Esophagus muscularis mucosa (tissue), 4 donors: ENCODE data around the gene ZC3H12C.

Source experiments
- EP300 ChIP-seq: sonication (generic); formaldehyde crosslinking; IDR thresholded peaks from one replicate; pipeline ENCODE4 v1.6.1; 2017; ENCODE audit warnings: antibody characterized with exemption
- POLR2AphosphoS5 ChIP-seq, 2 donors: sonication (generic); formaldehyde crosslinking; IDR thresholded peaks; one replicate each; pipeline ENCODE4 v1.6.1; 2017; ENCODE audit warnings: antibody characterized with exemption in 2 of 2
- TF ChIP-seq, protein P1 (sequence below), 3 experiments: fragments of 200-600 bp in 2 of 3; fragments of 450-650 bp in 1 of 3; sonication (generic) in 2 of 3; IDR thresholded peaks; one replicate each; pipeline ENCODE4 v1.5.1; 2017 to 2019; ENCODE audit warnings: antibody characterized with exemption in 3 of 3, mild to moderate bottlenecking in 2 of 3, moderate library complexity in 1 of 3

DNA sequence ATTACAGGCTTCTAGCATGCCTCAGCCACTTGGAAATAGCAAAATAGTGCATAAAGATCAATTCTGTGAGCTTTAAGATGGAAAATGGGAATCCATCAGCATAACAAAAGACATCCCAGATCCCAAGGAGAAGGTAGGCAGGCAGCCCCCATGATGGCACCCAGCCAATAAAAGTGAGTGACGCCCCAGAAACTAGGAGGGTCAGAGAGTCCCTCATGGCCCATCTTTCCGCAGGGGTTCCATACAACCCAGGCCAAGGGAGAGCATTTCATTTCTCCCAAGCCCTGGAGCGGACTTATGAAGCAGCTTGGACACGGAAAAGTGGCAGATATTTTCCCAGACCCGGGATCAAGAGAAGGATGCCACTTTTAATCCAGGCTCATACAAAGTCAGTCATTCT, 93.3 kb downstream of the ZC3H12C start:
- no peak for TF ChIP-seq EP300
- TF ChIP-seq, protein P1, sequence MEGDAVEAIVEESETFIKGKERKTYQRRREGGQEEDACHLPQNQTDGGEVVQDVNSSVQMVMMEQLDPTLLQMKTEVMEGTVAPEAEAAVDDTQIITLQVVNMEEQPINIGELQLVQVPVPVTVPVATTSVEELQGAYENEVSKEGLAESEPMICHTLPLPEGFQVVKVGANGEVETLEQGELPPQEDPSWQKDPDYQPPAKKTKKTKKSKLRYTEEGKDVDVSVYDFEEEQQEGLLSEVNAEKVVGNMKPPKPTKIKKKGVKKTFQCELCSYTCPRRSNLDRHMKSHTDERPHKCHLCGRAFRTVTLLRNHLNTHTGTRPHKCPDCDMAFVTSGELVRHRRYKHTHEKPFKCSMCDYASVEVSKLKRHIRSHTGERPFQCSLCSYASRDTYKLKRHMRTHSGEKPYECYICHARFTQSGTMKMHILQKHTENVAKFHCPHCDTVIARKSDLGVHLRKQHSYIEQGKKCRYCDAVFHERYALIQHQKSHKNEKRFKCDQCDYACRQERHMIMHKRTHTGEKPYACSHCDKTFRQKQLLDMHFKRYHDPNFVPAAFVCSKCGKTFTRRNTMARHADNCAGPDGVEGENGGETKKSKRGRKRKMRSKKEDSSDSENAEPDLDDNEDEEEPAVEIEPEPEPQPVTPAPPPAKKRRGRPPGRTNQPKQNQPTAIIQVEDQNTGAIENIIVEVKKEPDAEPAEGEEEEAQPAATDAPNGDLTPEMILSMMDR (IDR thresholded peaks at IDR 0.05), result no peak
- no peak for TF ChIP-seq POLR2AphosphoS5 (IDR thresholded peaks at IDR 0.05)
